ENCODE data around the gene PDE7B.

DNA sequence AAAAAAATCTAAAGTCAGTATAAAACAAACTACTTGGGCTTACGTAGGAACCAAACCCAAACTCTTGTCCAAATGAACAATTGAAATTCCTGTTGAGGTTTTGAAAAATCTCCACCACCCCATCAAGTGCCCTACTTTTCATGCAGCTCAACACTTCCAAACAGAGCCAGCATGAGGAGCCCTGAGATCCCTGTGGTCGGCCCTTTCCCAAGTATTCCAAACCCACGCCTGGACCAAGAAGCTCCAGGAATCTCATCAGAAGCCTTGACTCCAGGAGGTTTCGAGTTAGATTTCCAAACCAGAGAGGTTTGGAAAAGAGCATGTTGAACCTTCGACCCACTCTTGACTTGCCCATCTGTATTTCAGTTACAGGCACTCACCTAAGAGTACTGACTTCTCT, 219.3 kb downstream of the PDE7B start:
- TF ChIP-seq, protein P1, sequence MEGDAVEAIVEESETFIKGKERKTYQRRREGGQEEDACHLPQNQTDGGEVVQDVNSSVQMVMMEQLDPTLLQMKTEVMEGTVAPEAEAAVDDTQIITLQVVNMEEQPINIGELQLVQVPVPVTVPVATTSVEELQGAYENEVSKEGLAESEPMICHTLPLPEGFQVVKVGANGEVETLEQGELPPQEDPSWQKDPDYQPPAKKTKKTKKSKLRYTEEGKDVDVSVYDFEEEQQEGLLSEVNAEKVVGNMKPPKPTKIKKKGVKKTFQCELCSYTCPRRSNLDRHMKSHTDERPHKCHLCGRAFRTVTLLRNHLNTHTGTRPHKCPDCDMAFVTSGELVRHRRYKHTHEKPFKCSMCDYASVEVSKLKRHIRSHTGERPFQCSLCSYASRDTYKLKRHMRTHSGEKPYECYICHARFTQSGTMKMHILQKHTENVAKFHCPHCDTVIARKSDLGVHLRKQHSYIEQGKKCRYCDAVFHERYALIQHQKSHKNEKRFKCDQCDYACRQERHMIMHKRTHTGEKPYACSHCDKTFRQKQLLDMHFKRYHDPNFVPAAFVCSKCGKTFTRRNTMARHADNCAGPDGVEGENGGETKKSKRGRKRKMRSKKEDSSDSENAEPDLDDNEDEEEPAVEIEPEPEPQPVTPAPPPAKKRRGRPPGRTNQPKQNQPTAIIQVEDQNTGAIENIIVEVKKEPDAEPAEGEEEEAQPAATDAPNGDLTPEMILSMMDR (conservative IDR thresholded peaks at IDR 0.05; ENCODE audit: low read depth, low read length), result no peak
- TF ChIP-seq RAD21 (IDR thresholded peaks at IDR 0.05; ENCODE audit: low read length), result no peak
- TF ChIP-seq FOS (IDR thresholded peaks at IDR 0.05; ENCODE audit: low read depth, low read length), result no peak
- TF ChIP-seq CEBPB (IDR thresholded peaks at IDR 0.05; ENCODE audit: low read depth, low read length), result no peak
- TF ChIP-seq MAZ (IDR thresholded peaks at IDR 0.05; ENCODE audit: borderline replicate concordance, low read depth, low read length), result no peak
- TF ChIP-seq POLR2A (IDR thresholded peaks at IDR 0.05; ENCODE audit: low read depth, low read length), result no peak
- TF ChIP-seq MXI1 (IDR thresholded peaks at IDR 0.05; ENCODE audit: borderline replicate concordance, low read depth, low read length), result no peak
- TF ChIP-seq RFX5 (IDR thresholded peaks at IDR 0.05; ENCODE audit: low read depth, low read length), result no peak
- no peak for TF ChIP-seq BHLHE40 (IDR thresholded peaks at IDR 0.05; ENCODE audit: low read depth, low read length)
- TF ChIP-seq RCOR1 (IDR thresholded peaks at IDR 0.05; ENCODE audit: insufficient replicate concordance, low read length), result no peak
